ENCODE results near the gene ABCC9.

ABCC9 gene

DNA sequence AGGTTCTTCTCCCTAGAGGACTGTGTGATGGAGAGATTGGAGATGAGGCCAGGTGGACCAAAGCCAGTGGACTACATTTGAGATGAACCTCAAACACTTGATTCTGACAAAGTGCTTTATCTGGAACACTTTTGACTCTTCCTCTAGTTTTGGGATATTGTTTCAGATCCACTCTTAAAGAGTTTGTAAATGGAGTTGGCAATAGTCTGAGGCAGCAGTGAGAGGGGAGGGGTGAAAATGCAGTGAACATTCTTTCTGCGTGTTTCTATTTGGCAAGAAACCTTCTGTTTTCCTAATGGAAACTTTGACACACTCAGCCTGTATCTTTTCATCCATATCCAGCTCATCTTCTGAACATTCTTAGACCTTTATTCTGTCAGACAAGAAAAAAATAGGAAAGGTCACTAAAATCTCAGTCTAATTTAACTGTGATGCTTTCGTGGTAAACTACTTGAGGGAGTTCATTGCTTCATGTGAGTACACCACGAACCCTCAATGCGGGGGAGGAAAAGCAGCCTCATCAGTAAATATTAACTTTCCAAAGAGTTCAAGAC lies 109.4 kb downstream of the ABCC9 start:
- no peaks in the 10 kb centered on the region for H3K36me3 ChIP-seq (ENCODE audit: insufficient read depth)
- no peaks in the 10 kb centered on the region for H3K27me3 ChIP-seq (ENCODE audit: insufficient read depth, low read depth)
- no peaks in the 10 kb centered on the region for H3K4me1 ChIP-seq (ENCODE audit: low read depth, poor library complexity, severe bottlenecking)
- no peak overlapping the region for H3K4me3 ChIP-seq (IDR thresholded peaks at IDR 0.05; ENCODE audit: insufficient read depth, low read depth, low read length)
- H3K27ac ChIP-seq = no peak overlapping the region
- H4K20me1 ChIP-seq (ENCODE audit: insufficient read depth) = no peaks in the 10 kb centered on the region
- H2AFZ ChIP-seq (ENCODE audit: low read depth) = no peak overlapping the region
- no peaks in the 10 kb centered on the region for H3K79me2 ChIP-seq (ENCODE audit: insufficient read depth, low read depth)
- no peak overlapping the region for H3K4me2 ChIP-seq
- no peak overlapping the region for H3K9ac ChIP-seq
- no peak for TF ChIP-seq CTCF (conservative IDR thresholded peaks at IDR 0.05; ENCODE audit: low read depth, low read length)

- H3K4me2 ChIP-seq = no peak overlapping the region
- no peak overlapping the region for H3K27ac ChIP-seq
- H3K4me3 ChIP-seq (IDR thresholded peaks at IDR 0.05; ENCODE audit: insufficient read depth, low read depth, low read length) = no peak overlapping the region
- no peaks in the 10 kb centered on the region for H3K4me1 ChIP-seq (ENCODE audit: low read depth, poor library complexity, severe bottlenecking)
- no peak overlapping the region for H3K9ac ChIP-seq
- H2AFZ ChIP-seq (ENCODE audit: low read depth) = no peak overlapping the region
- no peak for TF ChIP-seq CTCF (conservative IDR thresholded peaks at IDR 0.05; ENCODE audit: low read depth, low read length)
- H3K79me2 ChIP-seq (ENCODE audit: insufficient read depth, low read depth) = no peaks in the 10 kb centered on the region
- H4K20me1 ChIP-seq (ENCODE audit: insufficient read depth) = no peaks in the 10 kb centered on the region
- no peaks in the 10 kb centered on the region for H3K36me3 ChIP-seq (ENCODE audit: insufficient read depth)
- no peaks in the 10 kb centered on the region for H3K27me3 ChIP-seq (ENCODE audit: insufficient read depth, low read depth)
Observed at GRCh38 chr12:21828779-21829178, 112.4 kb downstream of the ABCC9 start.

DNA sequence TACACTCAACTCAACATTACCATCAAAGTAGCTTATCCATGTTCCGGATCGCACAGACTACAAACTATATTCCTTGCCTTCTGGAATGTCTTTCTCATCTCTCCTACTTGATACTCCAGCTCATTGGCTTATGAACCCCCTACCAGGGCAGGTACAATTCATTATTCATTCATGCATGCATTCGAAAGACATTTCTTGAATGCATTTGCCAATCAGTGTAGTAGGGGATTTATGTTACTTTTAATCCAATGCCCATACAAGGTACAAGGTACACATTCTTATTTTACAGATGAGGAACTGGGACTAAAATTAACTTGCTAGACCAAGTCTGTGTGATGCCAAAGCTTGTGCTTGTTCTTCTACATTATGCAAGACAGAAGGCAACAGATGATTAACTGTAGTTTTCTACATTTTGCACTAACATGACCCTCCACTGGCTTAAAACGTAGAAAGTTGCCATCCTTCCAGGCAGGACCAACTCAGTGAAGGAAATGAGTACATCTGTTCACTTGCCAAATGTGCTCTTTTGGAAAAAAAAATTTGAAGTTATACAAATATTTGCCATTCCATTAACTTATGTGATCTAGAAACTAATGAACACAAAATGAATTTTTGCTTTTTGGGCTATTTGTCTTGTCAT lies 113.0 kb downstream of the ABCC9 start:
- no peak for TF ChIP-seq CTCF (conservative IDR thresholded peaks at IDR 0.05; ENCODE audit: low read depth, low read length)
- no peak overlapping the region for H2AFZ ChIP-seq (ENCODE audit: low read depth)
- H4K20me1 ChIP-seq (ENCODE audit: insufficient read depth) = no peaks in the 10 kb centered on the region
- H3K27ac ChIP-seq = no peak overlapping the region
- H3K79me2 ChIP-seq (ENCODE audit: insufficient read depth, low read depth) = no peaks in the 10 kb centered on the region
- no peaks in the 10 kb centered on the region for H3K36me3 ChIP-seq (ENCODE audit: insufficient read depth)
- H3K4me2 ChIP-seq = no peak overlapping the region
- H3K4me3 ChIP-seq (IDR thresholded peaks at IDR 0.05; ENCODE audit: insufficient read depth, low read depth, low read length) = no peak overlapping the region
- H3K4me1 ChIP-seq (ENCODE audit: low read depth, poor library complexity, severe bottlenecking) = no peaks in the 10 kb centered on the region
- no peaks in the 10 kb centered on the region for H3K27me3 ChIP-seq (ENCODE audit: insufficient read depth, low read depth)
- H3K9ac ChIP-seq = no peak overlapping the region

DNA sequence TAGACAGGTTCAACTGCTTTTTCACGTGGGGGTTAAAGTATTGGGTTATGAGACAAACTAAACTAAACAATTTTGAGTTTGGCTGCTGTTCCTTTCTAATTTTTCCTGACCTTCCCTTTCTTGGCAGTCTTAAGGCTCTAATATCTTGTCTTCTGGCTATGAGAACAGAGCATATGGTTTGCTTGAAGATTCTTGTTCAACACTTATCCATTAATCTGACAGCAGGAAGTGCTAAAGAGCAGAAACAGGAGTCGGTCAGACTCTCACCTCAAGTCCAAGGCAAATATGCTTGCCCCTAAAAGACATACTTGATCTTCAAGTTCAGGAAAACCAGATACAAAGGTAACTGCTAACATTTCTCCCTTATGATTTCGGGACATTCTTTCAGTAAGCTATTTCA lies 114.1 kb downstream of the ABCC9 start:
- Histone ChIP-seq H3K27ac (no peak overlapping the region), H3K9ac (no peak overlapping the region), H4K20me1 (ENCODE audit: insufficient read depth) (no peaks in the 10 kb centered on the region), H3K4me3 (IDR thresholded peaks at IDR 0.05; ENCODE audit: insufficient read depth, low read depth, low read length) (no peak overlapping the region), H3K79me2 (ENCODE audit: insufficient read depth, low read depth) (no peaks in the 10 kb centered on the region), H3K27me3 (ENCODE audit: insufficient read depth, low read depth) (no peaks in the 10 kb centered on the region), H3K36me3 (ENCODE audit: insufficient read depth) (no peaks in the 10 kb centered on the region), H3K4me1 (ENCODE audit: low read depth, poor library complexity, severe bottlenecking) (no peaks in the 10 kb centered on the region), H3K4me2 (no peak overlapping the region), H2AFZ (ENCODE audit: low read depth) (no peak overlapping the region)
- no peak for TF ChIP-seq CTCF (conservative IDR thresholded peaks at IDR 0.05; ENCODE audit: low read depth, low read length)

All from KMS-11 (cell line).